ENCODE results near the gene CSHL1.

GRCh38 chr17:63930951-63931575 is 20.0 kb upstream of the CSHL1 start:
- no peak for TF ChIP-seq ZNF589 (CRISPR knock-in tag; IDR thresholded peaks at IDR 0.05; ENCODE audit: low read depth)
- TF ChIP-seq KLF16 (IDR thresholded peaks at IDR 0.05), result no peak
- TF ChIP-seq CTBP1 (IDR thresholded peaks at IDR 0.05; ENCODE audit: borderline replicate concordance), result no peak
- no peak for TF ChIP-seq CCNT2 (IDR thresholded peaks at IDR 0.05; ENCODE audit: borderline replicate concordance, extremely low read depth, insufficient read length, low read depth, low read length)
- no peak for TF ChIP-seq CTCF (IDR thresholded peaks at IDR 0.05 in 2 of 3, conservative IDR thresholded peaks at IDR 0.05 in 1 of 3; ENCODE audit: insufficient read depth in 2 of 3, low read depth in 1 of 3, low read length in 3 of 3)

Data from K562 (cell line).